LNCAP (cell line): ENCODE results near the gene THAP3.

Experiments used
- TF ChIP-seq, protein P1 (sequence below): fragments of 450-650 bp; IDR thresholded peaks from 2 replicates; pipeline ENCODE4 v1.5.1; 2017; ENCODE audit warnings: mild to moderate bottlenecking

THAP3 gene

DNA sequence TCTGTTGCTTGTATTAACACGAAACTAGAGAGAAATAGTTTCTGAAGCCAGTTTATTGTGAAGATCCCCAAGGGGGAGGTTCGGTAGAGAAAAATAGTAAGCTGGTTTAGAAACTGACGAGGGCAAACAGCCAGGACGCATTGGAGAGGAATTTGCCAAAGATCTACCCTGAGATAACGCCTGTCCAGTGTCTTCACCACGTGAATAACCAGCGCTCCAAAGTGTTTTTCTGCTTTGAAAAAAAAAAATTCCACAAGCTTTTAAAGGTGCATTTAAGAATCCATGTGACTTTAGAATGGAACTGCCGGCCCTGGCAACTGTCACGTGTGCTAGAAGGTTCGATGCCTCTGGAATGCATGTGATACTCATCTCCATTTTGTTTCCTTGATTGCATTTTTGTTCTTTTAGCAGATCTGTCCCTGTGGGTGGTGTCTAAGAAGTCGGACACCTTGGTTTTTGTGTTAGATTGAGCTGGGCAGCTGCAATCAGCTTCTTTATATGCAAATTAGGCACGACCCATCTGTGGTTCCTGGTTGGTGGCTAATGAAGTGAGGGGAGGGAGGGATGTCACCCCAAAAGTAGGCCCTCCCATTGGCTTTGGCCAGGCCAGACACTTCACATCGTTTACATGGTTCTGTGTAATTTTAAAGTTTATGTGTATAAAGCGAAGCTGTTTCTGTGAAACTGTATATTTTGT is 1.3 kb upstream of the THAP3 start:
- TF ChIP-seq, protein P1, sequence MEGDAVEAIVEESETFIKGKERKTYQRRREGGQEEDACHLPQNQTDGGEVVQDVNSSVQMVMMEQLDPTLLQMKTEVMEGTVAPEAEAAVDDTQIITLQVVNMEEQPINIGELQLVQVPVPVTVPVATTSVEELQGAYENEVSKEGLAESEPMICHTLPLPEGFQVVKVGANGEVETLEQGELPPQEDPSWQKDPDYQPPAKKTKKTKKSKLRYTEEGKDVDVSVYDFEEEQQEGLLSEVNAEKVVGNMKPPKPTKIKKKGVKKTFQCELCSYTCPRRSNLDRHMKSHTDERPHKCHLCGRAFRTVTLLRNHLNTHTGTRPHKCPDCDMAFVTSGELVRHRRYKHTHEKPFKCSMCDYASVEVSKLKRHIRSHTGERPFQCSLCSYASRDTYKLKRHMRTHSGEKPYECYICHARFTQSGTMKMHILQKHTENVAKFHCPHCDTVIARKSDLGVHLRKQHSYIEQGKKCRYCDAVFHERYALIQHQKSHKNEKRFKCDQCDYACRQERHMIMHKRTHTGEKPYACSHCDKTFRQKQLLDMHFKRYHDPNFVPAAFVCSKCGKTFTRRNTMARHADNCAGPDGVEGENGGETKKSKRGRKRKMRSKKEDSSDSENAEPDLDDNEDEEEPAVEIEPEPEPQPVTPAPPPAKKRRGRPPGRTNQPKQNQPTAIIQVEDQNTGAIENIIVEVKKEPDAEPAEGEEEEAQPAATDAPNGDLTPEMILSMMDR, result no peak

DNA sequence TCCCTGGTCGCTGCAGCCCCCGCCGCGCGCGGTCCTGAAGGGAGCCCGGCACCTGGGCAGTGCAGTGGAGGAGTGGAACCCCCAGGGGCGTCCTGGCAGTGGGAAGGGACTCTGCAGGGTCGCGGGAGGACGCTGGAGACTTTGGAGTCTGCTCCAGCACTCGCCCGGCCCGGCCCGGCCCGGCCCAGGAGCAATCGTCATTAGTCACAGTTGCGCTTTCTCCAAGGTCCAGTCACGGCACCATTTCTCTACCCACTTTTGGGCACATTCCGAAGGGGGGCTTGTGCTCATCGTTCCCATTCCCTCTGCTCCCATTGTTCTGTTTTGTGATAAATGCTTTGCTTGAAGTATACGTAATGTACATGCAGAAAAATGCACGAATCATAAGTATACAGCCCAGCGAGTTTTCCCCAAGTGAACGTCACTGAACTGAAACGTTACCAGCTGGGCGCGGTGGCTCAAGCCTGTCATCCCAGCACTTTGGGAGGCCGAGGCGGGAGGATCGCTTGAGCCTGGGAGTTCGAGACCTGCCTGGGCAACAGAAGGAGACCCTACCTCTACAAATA is 999 bp downstream of the THAP3 start:
- TF ChIP-seq, protein P1, result no peak

GRCh38 chr1:6627031-6627430 is 2.4 kb downstream of the THAP3 start:
- TF ChIP-seq, protein P1, result no peak

DNA sequence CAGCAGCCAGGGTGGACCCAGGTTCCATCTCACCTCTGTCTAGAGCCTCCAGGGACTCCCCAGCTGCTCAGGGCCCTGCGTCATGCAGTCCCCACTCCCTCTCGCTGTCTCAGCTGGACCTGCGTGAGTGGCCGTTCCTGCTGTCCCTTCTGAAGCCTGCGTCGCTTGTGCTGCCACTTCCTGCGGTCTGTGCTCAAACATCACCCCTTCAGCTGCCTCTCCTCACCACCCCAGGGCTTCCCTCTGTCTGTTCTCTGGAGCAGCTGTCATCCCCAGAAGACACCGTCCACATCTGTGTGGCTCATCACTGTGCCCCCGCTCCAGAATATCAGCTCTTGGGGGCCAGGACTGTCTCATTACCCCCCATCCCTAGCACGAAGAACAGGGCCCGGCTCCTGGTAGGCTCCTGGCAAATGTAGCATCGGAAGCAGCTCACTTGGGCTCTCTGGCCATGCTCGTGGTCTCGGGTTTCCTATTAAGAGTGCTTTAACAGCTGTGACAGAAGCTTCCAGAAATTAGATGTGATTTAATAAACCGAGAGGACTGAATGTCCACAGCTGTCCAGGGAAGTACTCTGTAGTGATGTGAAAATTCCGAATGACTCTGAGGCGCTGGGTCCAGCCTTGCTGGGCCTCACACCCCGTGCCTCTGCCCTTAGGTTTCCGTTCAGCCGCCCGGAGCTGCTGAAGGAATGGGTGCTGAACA is 3.3 kb downstream of the THAP3 start:
- TF ChIP-seq, protein P1, result no peak

DNA sequence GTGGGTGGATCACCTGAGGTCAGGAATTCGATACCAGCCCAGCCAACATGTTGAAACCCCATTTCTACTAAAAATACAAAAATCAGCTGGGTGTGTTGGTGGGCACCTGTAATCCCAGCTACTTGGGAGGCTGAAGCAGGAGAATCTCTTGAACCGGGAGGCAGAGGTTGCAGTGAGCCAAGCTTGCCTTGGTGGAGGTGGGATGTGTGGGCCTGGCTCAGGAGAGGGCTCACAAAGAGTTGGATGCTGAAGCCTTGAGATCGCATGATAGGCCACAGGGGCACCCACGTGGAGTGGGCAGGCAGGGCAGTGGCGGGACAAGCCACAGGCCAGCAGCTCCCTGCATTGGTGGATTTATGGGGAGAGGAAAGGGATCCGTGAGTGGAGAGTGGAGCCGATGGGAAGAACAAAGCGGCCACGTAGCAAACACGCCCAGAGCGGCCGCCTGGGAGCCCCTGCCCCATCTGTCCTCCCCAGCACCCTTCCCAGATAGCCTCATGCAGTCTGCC is 4.4 kb downstream of the THAP3 start:
- TF ChIP-seq, protein P1, result no peak

DNA sequence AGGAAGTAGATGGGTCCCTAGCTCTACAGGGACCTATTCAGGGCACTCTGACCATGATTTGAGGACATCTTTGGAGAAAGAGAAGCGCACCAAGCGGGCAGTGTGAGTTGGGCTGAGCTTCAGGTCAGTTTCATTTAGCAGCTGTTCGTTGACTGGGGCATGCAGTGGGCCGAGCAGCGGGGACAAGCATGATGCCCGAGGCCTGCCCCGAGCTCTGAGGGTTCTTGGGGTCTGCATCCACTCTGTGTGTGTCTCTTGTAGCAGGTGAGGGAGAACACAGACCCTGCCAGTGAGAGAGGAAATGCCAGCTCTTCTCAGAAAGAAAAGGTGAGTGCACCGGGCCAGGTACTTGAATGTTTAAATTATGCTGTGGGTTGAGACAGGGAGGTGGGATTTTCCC is 5.4 kb downstream of the THAP3 start:
- TF ChIP-seq, protein P1, result no peak

DNA sequence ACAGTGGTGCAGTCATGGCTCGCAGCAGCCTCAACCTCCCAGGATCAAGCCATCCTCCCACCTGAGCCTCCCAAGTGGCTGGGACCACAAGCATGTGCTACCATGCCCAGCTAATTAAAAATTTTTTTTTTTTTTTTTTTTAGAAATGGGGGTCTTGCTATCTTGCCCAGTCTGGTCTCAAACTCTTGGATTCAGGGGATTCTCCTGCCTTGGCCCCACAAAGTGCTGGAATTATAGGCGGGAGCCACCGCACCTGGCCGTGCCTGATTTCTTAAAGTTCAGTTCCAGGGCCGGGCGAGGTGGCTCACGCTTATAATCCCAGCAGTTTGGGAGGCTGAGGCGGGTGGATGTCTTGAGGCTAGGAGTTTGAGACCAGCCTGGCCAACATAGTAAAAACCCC is 6.4 kb downstream of the THAP3 start:
- TF ChIP-seq, protein P1, result no peak
